Activated T-cell treated with anti-CD3 and anti-CD28 coated beads, Interleukin-2, amount 50 U/mL, for 72 hours (primary cell): ENCODE data around the gene FSTL4. TPM values are rescaled to one million over a fixed set of nuclear protein-coding genes. Genes with fewer than 3 reads are reported as not detected.
A peak's percentile ranks its signal among the peaks of the same experiment; 100 is the strongest.

Source experiments
- ATAC-seq, 2 donors: fragments of 150-1000 bp; cut with Tn5 transposase; replicated peaks in 1 of 2; 2 replicates each; pipeline ENCODE4 v1.10.0; 2021; ENCODE audit warnings: moderate library complexity in 2 of 2, mild to moderate bottlenecking in 1 of 2
- DNase-seq, 2 donors: peaks; one replicate each; pipeline ENCODE4 v3.0.0; 2021 to 2022; ENCODE audit warnings: mixed read lengths in 1 of 2
- H3K27ac Mint-ChIP-seq: one replicate; pipeline ENCODE4 v1.8.0; 2022; ENCODE audit warnings: mild to moderate bottlenecking, moderate library complexity, mixed read lengths
- H3K27me3 Mint-ChIP-seq: one replicate; pipeline ENCODE4 v1.8.0; 2022; ENCODE audit warnings: low read depth, mixed read lengths
- H3K36me3 Mint-ChIP-seq, 2 donors: one replicate each; pipeline ENCODE4 v1.8.0; 2022; ENCODE audit warnings: mixed read lengths in 2 of 2, mild to moderate bottlenecking in 1 of 2; ENCODE audit not compliant: insufficient read depth in 2 of 2
- H3K4me1 Mint-ChIP-seq: one replicate; pipeline ENCODE4 v1.8.0; 2022; ENCODE audit warnings: low read depth, mixed read lengths
- H3K4me3 Mint-ChIP-seq, 2 donors: one replicate each; pipeline ENCODE4 v1.8.0; 2022; ENCODE audit warnings: mild to moderate bottlenecking in 2 of 2, mixed read lengths in 2 of 2, moderate library complexity in 2 of 2
- H3K9me3 Mint-ChIP-seq, 2 donors: one replicate each; pipeline ENCODE4 v1.8.0; 2022; ENCODE audit warnings: mixed read lengths in 2 of 2
- total RNA-seq, 2 donors: library from RNA; stranded (reverse); gene quantifications; one replicate each; pipeline ENCODE4 v1.2.3, GENCODE V29; 2022

The FSTL4 gene
- total RNA-seq, 2 donors from 2014 or later: not detected

DNA sequence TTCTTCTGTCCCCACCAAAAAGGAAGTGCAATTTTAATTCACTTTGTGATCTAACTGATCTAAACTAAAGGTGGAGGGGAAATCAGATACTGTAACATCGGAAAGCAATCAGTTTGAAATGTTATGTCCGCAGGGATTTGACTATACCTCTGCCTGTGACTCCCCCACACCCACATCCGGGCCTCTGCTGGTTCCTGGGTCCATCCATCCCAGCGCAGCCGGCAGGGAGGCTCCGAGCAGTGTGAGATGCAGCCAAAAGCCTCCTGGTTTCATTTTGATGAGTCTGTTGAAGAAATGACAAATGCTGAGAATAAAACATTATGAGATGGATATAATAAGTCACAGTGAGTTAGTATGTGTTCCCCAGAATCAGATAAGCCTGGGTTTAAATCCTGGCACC is 8.6 kb downstream of the FSTL4 start:
- ATAC-seq: no peak
- H3K27me3 Mint-ChIP-seq: peaks cover 15% of the 10 kb centered on the region

DNA sequence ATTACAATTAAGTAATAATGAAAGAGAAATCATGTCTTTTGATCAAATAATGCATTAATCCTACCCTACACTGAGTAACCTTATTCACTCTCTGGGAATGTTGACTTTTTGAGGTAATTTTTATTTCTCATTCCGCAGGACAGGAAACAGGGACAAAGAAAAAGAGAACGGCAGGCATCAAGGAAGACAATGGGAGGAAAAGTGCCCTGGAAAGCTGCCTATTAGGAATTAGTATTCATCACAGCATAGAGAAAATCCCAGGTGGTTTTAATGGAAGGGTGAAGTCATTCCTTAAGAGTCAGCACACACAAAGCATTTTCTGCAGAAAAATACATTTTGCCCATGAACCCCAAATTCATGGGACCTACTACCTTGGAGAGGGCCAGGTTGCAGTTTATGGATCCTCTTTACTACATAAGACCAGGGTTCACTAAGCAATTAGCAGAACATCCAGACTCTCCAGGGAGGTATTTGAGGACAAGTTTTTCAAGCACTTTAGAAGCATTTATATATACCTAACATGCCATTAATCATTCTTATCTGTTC is 9.4 kb downstream of the FSTL4 start:
- DNase-seq: no peak
- Mint-ChIP-seq H3K4me3 (no peak overlapping the region), H3K9me3 (no peaks in the 10 kb centered on the region)

More for the DNA sequence above, 8.6 kb downstream of the FSTL4 start:
- Mint-ChIP-seq H3K4me3 (no peak overlapping the region), H3K9me3 (no peaks in the 10 kb centered on the region), H3K4me1 (no peaks in the 10 kb centered on the region), H3K27ac (no peak overlapping the region), H3K36me3 (no peaks in the 10 kb centered on the region)
- DNase-seq: no peak

DNA sequence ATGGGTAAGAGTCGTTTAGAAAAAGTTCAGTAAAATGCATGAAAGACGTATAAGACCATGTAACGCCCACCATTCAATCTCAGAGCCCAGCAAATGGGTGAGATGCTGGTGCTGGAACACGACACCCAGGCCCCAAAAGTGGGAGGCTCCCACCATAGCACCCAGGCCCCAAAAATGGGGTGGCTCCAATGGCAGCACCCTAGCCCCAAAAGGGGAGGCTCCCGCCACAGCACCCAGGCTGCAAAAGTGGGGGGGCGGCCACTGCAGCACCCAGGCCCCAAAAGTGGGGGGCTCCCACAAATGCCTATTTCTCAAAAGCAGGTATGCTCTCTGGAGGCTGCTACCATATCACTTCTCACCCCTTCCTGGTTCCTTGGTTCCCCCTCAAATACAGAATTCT is 12.7 kb downstream of the FSTL4 start:
- Mint-ChIP-seq H3K4me3 (no peak overlapping the region), H3K27ac (no peak overlapping the region), H3K36me3 (no peaks in the 10 kb centered on the region), H3K9me3 (no peaks in the 10 kb centered on the region), H3K27me3 (peaks cover 14% of the 10 kb centered on the region), H3K4me1 (no peaks in the 10 kb centered on the region)
- ATAC-seq (no peak), DNase-seq (no peak)

More for the DNA sequence above, 9.4 kb downstream of the FSTL4 start:
- ATAC-seq: no peak
- peaks cover 14% of the 10 kb centered on the region for H3K27me3 Mint-ChIP-seq
- H3K36me3 Mint-ChIP-seq: no peaks in the 10 kb centered on the region
- H3K4me1 Mint-ChIP-seq: no peaks in the 10 kb centered on the region
- no peak overlapping the region for H3K27ac Mint-ChIP-seq

DNA sequence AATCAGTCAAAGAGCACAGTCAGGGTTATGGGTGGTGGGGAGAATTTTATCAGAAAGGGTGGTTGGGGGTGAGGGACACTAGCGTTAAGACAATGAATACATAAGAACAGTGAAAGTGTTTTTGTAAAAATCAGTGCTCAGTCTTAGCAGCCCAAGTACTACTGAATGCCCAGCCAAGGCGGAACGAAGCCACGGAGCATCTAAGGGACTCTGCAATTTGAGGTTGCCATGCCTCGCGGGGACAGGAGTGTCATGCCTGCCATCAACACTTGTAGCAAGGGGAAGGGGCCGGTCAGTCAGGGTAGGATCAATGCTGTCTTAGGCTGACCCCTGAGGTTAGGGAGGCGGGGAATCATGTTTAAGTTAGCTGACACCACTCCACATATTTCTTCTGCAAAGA is 13.3 kb downstream of the FSTL4 start:
- DNase-seq: no peak
- no peak for ATAC-seq
- Mint-ChIP-seq H3K4me1 (no peaks in the 10 kb centered on the region), H3K36me3 (no peaks in the 10 kb centered on the region), H3K27ac (no peak overlapping the region), H3K9me3 (no peaks in the 10 kb centered on the region), H3K27me3 (peaks cover 14% of the 10 kb centered on the region), H3K4me3 (no peak overlapping the region)

DNA sequence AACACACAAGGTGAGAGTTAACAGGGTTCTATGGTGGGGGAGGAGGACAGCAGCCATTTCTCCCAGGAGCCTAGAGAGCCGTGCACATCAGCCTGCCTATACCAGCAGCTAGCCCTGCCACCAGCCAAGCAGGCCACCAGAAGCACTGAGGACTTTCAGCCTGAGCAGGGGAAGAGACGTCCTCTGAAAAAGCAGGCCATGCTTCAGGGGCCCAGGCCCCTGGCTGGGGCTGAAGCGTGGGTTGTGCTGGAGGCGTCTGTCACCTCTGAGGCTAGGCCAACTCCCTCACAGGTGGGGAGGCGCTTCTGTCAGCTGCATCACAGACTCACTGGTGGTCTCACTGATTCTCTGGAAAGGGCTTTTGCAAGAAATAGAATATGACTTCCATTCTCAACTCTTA is 16.3 kb downstream of the FSTL4 start:
- no peak overlapping the region for H3K4me3 Mint-ChIP-seq
- DNase-seq (no peak), ATAC-seq (no peak)
- no peak overlapping the region for H3K27ac Mint-ChIP-seq
- peaks cover 8% of the 10 kb centered on the region for H3K27me3 Mint-ChIP-seq
- no peaks in the 10 kb centered on the region for H3K9me3 Mint-ChIP-seq
- H3K4me1 Mint-ChIP-seq: no peaks in the 10 kb centered on the region
- H3K36me3 Mint-ChIP-seq: no peaks in the 10 kb centered on the region

DNA sequence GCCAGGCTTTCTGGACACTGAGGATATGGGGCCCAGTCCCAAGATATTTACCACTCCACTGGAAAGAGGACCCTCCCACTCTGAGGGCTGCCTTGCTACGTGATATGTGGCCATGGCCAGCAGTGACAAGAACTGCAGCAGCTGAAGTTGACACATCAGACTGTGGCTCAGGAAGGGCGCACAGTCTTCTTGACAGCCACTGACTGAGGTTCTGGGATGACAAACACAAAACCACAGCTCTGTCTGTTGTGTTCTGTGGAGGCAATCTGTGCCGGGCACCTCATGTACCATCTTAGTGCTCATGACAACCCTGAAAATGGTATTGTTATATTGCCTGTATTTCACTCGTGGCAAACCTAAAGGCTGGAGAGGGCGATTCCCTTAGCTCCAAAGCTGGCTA is 16.9 kb downstream of the FSTL4 start:
- H3K9me3 Mint-ChIP-seq: no peaks in the 10 kb centered on the region
- H3K36me3 Mint-ChIP-seq: no peaks in the 10 kb centered on the region
- H3K4me1 Mint-ChIP-seq: no peaks in the 10 kb centered on the region
- H3K4me3 Mint-ChIP-seq: no peak overlapping the region
- DNase-seq (no peak), ATAC-seq (no peak)
- H3K27ac Mint-ChIP-seq: no peak overlapping the region
- peaks cover 6% of the 10 kb centered on the region for H3K27me3 Mint-ChIP-seq

DNA sequence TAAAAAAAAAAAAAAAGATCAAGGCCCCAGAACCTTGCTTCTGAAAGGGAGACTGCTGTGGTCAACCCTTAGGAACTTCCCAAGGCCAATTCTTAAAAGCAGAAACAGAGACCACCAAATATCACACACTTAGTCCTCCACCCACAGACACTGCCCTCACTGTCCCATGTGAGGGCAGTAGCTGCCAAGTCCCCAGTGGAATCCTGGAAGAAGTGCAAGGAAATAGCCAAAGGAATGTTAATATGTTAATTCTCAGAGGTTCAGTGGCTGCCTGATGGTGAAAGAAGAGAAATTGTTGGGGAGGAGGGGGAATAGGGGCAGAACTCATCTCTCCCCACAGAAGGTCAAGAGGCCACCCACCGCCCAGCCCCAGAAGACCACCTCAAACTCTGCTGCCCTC is 23.1 kb downstream of the FSTL4 start:
- no peak overlapping the region for H3K4me3 Mint-ChIP-seq
- H3K9me3 Mint-ChIP-seq: no peaks in the 10 kb centered on the region
- ATAC-seq (no peak), DNase-seq (no peak)
- peaks cover 10% of the 10 kb centered on the region for H3K27me3 Mint-ChIP-seq
- no peak overlapping the region for H3K27ac Mint-ChIP-seq
- no peaks in the 10 kb centered on the region for H3K36me3 Mint-ChIP-seq
- no peaks in the 10 kb centered on the region for H3K4me1 Mint-ChIP-seq

DNA sequence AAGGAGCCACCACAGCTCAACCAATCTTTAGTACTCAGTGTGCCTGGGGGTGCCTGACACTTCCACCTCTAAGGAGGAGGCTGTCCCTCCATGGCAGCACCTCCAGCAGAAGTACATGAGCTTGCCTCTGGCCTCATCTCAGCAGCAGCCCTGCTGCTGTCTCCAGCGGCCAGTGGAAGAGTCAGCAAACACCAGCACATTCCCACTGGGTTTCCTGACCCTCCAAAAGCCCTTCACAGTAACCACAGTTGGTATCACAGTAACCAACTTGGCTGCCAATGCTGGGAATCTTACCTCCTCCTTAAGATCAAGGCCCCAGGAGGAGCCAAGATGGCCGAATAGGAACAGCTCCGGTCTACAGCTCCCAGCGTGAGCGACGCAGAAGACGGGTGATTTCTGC is 29.4 kb downstream of the FSTL4 start:
- DNase-seq: no peak
- no peak overlapping the region for H3K27ac Mint-ChIP-seq
- no peak for ATAC-seq
- no peaks in the 10 kb centered on the region for H3K9me3 Mint-ChIP-seq
- peaks cover 21% of the 10 kb centered on the region for H3K27me3 Mint-ChIP-seq
- peaks cover 0 to 1% of the 10 kb centered on the region in 2 donors for H3K36me3 Mint-ChIP-seq
- peaks cover 5% of the 10 kb centered on the region for H3K4me1 Mint-ChIP-seq
- peak overlapping the region in 1 of 2 donors; percentile 56 for H3K4me3 Mint-ChIP-seq

DNA sequence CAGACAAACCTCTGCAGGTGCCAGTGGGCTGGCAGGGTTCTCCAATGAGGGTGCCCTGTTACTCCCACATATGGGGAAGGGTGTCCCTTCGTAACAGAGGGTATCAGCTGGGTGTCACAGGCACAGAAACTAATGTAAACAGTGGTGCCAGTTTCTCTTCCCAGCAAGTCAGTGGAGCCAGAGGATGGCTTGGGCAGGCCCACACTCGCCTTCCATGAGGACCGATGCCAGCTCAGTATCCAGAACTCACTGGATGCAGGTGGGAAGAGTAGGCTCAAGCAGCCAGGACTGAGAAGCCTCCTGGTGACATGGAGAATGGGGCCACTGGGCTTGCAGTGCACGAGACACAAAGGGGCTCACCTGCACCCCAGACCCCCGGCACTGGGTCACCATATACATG is 30.4 kb downstream of the FSTL4 start:
- Mint-ChIP-seq H3K9me3 (no peaks in the 10 kb centered on the region), H3K27ac (no peak overlapping the region), H3K4me1 (peaks cover 5% of the 10 kb centered on the region), H3K4me3 (no peak overlapping the region), H3K27me3 (peaks cover 21% of the 10 kb centered on the region), H3K36me3 (peaks cover 0 to 1% of the 10 kb centered on the region in 2 donors)
- no peak for ATAC-seq
- DNase-seq: no peak

DNA sequence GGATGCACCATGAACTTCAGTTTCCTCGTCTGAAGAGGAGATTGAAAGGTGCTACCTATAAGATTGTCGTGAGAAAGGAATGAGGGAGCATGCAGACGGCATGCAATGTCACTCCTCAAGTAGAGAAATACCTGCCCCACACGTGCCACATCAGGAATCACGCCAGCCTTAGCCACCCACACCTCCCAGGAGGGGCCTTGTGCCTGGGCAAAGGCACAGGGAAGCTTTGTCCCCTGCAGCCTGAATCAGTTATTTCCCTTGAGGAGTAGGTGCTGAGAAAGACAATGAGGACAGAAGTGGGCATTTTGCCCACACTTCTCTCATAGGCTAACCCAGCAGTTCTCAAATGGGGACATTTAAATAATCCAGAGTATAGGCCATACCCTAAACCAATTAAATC is 31.0 kb downstream of the FSTL4 start:
- H3K27ac Mint-ChIP-seq: no peak overlapping the region
- peaks cover 5% of the 10 kb centered on the region for H3K4me1 Mint-ChIP-seq
- ATAC-seq: no peak
- no peak overlapping the region for H3K4me3 Mint-ChIP-seq
- peaks cover 21% of the 10 kb centered on the region for H3K27me3 Mint-ChIP-seq
- H3K36me3 Mint-ChIP-seq: peaks cover 0 to 1% of the 10 kb centered on the region in 2 donors
- no peak for DNase-seq
- no peaks in the 10 kb centered on the region for H3K9me3 Mint-ChIP-seq

DNA sequence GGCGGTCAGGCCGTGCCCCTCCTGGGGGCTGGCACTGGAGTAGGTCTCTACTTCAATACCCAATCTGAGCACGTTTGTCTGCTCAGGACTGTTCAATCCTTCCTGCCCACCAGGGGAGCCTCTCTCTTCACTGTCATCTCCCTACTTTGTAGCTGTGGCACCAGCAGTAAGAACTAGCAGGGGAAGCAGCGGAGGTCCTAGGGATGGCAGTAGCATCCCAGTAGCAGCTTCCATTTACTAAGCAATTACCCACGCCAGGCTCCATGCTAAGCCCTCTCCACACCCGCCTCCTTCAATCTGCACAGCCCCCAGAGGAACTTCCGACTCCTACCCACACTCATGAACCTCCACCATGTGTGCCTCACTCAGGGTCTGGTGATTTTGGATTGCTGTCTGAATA is 31.7 kb downstream of the FSTL4 start:
- peaks cover 5% of the 10 kb centered on the region for H3K4me1 Mint-ChIP-seq
- DNase-seq (no peak), ATAC-seq (no peak)
- peaks cover 21% of the 10 kb centered on the region for H3K27me3 Mint-ChIP-seq
- H3K36me3 Mint-ChIP-seq: peaks cover 0 to 1% of the 10 kb centered on the region in 2 donors
- no peak overlapping the region for H3K4me3 Mint-ChIP-seq
- H3K9me3 Mint-ChIP-seq: no peaks in the 10 kb centered on the region
- H3K27ac Mint-ChIP-seq: no peak overlapping the region

DNA sequence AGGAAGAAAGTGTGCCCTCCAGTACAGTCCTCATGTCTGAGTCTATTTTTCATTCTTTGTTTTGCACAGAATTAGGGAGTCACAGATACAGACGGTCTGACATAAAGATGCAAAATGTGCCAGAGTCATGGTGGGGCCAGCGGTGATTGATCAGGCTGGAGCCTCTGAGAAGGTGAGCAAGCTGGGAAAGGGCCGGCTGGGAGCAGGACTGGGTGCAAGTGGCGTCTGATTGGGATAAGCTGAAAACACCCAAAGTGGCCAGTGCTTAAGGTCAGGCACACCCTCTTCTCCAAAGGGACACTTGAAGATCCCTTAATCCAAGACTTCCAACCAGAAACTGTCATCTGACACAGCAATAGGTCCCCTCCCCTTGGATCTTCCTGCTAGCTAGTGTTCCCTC is 32.6 kb downstream of the FSTL4 start:
- no peak for DNase-seq
- Mint-ChIP-seq H3K27ac (no peak overlapping the region), H3K4me1 (peaks cover 5% of the 10 kb centered on the region), H3K4me3 (no peak overlapping the region), H3K27me3 (peaks cover 21% of the 10 kb centered on the region), H3K36me3 (peaks cover 0 to 1% of the 10 kb centered on the region in 2 donors), H3K9me3 (no peaks in the 10 kb centered on the region)
- ATAC-seq: no peak

DNA sequence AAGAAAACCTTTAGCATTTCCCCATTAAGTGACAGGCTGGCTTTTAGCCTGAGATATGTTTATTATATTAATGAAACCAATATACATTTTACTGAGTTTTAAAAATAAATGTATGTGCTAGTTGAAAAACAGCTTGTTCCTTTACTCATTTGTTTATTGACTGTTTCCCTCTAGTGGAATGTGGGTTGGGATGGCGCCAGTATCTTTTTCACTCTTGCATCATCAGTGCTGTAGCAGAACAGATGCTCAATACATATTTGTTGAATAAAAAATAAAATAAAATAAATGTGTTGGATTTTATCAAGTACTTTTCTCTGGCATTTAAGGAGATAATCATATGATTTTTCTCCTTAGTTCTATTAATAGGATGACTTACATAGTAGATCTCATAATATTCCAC is 43.0 kb downstream of the FSTL4 start:
- DNase-seq: no peak
- ATAC-seq: no peak
- Mint-ChIP-seq H3K27me3 (peaks cover 30% of the 10 kb centered on the region), H3K36me3 (peaks cover 2 to 3% of the 10 kb centered on the region in 2 donors), H3K9me3 (peaks cover 0 to 5% of the 10 kb centered on the region in 2 donors), H3K4me3 (no peak overlapping the region), H3K27ac (no peak overlapping the region), H3K4me1 (peaks cover 5% of the 10 kb centered on the region)

DNA sequence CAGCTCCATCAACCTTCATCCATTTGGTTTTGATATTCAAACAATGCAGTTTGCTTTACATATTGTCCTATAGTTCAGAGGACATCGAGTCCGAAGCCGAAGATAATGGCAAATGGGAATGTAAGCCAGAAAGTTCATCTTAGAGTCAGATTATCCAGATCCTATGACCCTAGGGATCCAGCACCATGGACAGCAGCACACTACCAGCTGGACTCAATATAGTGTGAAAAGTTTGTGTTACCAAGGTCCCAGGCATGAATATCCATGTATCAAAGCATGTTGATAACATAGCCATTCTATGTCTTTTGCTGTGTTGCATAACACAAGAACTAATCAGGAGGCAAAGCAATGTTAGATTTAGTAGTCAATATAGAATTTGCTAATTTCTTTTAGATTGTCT is 46.3 kb downstream of the FSTL4 start:
- ATAC-seq: no peak
- Mint-ChIP-seq H3K27me3 (peaks cover 51% of the 10 kb centered on the region), H3K27ac (no peak overlapping the region), H3K4me3 (no peak overlapping the region), H3K9me3 (no peaks in the 10 kb centered on the region), H3K36me3 (no peaks in the 10 kb centered on the region), H3K4me1 (peaks cover 5% of the 10 kb centered on the region)
- DNase-seq: peak; percentile 29 to 30
